Hematopoietic multipotent progenitor cell treated with erythropoietin and hydrocortisone succinate and interleukin-3 and kit ligand, for 6 days (in vitro differentiated cells): Measurements from ENCODE around the gene SLC32A1.

Source experiments
- DNase-seq: peaks from one replicate; pipeline ENCODE4 v3.0.0-alpha.2; 2015

The SLC32A1 gene

DNA sequence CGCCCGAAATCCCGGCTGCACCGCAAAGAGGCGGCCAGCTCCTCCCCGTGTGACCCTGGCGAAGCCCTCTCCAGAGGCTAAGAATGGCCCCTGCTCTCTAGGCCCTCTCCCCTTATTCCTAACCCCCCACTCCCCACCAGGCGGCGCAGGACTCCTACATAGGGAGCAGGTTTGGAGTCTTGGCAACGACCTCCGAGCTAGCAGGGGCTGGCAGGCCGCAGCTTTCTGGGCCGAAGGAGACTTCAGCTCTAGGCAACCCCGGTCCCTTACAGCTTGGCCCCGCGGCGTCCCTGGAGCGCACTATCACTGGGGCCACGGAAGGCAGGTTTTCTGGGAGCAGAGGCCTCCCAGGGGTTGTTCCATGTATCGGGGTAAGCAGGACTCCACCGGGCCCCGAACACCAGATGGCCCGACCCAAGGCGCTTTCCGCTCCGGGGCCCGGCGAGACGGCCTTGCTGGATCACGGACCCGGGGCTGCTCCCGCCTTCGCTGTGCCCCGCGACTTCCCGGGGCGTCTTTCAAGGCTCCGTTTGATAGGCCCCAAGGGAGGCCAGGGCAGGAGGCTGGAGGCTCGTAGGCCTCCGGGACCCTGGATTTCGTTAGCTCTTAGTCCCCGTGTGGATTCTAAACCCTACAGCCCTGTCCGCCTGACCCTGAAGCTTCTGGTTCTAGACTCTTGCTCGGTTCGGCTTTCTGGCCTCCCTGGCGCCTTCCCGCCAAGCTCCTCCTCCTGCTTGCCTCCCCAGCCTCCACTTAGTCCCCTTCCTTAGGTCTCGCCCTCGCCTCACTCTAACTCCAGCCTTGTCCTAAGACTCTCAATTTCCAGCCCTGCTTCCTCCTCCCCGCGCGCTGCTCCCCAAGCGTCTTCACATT, 1.9 kb downstream of the SLC32A1 start:
- DNase-seq, result peak; percentile 77

GRCh38 chr20:38726804-38727606, 2.7 kb downstream of the SLC32A1 start:
- peak; percentile 89 for DNase-seq

- DNase-seq, result no peak
These were observed 3.4 kb downstream of the SLC32A1 start for GRCh38 chr20:38727607-38728190.

DNA sequence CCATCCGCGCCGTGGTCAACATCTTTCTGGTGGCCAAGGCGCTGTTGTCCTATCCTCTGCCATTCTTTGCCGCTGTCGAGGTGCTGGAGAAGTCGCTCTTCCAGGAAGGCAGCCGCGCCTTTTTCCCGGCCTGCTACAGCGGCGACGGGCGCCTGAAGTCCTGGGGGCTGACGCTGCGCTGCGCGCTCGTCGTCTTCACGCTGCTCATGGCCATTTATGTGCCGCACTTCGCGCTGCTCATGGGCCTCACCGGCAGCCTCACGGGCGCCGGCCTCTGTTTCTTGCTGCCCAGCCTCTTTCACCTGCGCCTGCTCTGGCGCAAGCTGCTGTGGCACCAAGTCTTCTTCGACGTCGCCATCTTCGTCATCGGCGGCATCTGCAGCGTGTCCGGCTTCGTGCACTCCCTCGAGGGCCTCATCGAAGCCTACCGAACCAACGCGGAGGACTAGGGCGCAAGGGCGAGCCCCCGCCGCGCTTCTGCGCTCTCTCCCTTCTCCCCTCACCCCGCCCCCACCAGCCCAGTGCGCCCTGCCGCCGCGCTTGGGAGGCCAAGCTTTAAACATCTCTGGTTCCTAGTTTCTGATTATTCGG, 4.0 kb downstream of the SLC32A1 start:
- no peak for DNase-seq

DNA sequence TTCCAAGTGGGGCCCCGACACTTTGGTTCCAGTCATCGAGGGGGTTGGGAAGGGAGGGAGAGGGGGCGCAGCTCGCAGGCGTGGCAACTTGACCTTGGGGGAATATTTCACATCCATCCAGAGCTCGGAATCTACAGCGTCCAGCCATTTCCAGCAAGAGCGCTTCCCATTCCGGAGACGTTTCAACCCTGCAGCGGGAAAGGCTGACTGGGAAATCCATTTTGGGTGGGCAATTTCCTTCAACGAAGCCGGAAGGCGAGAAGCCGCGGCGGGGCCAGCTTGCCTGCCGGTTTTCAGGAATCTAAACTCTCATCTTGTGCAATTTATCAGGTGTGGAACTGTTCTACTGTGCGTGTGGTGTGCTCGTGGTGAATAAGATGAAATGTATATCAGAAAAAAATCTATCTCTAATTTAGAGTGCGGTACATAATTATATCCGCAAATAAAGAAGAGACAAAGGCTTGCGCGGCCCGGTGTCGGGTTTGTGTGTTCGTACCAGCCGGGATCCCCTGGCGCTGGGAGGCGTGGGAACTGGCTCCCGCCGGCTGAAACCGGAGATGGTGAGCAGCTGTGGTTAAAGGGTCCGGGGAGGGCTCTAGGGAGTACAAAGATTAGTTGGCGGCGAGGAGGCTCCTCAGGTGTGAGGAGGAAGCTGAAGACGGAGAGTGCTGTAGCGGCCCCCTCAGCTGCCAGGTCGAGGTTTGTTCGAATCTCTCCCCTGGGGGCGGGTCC, 4.8 kb downstream of the SLC32A1 start:
- no peak for DNase-seq

- DNase-seq, result no peak
These were observed 5.5 kb downstream of the SLC32A1 start for GRCh38 chr20:38729767-38730166.

- no peak for DNase-seq
These were observed 6.1 kb downstream of the SLC32A1 start for GRCh38 chr20:38730167-38730988.

DNA sequence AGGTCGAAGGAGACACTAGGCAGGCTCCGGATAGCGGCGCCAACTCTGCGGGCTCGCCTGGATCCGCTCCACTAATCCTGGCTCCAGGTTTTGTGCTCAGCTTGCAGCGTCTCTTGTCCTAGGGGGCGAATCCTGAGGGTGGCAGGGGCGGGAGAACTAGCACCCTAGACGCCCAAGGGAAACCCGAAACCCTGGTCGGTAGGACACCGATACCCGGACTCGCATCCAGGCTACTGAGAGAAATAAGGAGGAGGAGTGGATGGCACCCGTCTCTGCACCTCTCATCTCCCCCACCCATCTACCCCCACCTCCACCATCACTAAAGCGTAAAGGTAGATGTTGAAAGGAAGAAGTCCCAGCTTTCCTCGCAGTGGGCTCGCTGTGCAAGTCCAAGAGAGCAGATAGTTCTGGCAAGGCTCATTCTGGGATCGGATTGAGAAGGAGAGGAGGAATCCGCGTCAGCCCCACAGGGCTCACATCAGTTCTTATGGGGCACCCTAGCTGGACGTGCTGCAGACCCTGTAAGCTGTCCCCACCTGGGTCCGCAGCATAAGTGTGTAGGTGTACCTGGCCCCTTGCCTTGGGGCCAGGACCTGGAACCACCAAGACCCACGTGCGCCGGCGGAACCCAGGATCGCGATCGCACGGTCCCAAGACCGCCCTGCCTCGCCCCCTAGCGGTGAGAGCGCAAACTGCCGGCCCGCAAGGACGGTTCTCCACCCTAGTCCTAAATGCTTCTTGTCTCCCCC, 6.9 kb downstream of the SLC32A1 start:
- DNase-seq, result peak; percentile 72

DNA sequence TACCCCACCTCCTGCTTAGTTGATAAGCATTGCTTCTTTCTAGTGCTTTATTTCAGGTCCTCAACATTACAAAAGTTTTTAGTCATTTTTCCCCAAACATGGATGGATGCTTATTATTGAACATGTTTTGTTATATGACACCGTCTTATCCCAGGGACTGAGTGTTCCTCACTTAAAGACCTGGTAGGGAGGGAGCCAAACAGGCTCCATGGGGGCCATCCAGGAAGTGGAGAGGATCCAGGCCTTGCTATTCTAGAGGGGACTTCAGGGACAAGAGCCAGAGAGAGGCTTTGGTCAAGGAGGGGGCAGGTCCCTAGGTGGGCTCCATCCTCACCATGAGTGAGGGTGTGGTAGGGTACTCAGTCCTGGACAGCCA, 7.4 kb downstream of the SLC32A1 start:
- no peak for DNase-seq

DNA sequence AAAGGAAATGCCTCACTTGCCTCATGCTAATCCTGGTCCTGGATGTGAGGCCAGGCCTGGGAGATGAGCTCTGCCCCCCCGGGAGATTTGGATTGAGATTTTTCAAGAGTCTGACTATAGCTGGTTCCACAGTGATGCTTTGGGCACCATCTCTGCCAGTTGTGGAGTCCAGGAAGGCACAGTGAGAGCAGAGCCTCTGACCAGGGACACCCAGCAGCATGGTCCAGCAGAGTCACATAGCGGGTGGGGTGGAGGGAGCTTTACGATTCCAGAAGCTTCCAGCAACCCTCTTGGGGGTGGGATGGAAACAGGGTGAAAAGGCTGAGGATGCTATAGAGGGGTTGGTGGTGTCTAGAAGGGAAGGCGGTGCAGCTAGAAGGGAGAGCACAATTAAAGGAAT, 8.7 kb downstream of the SLC32A1 start:
- DNase-seq, result no peak

GRCh38 chr20:38735172-38735571, 10.9 kb downstream of the SLC32A1 start:
- no peak for DNase-seq

GRCh38 chr20:38737887-38738286, 13.6 kb downstream of the SLC32A1 start:
- DNase-seq, result no peak

DNA sequence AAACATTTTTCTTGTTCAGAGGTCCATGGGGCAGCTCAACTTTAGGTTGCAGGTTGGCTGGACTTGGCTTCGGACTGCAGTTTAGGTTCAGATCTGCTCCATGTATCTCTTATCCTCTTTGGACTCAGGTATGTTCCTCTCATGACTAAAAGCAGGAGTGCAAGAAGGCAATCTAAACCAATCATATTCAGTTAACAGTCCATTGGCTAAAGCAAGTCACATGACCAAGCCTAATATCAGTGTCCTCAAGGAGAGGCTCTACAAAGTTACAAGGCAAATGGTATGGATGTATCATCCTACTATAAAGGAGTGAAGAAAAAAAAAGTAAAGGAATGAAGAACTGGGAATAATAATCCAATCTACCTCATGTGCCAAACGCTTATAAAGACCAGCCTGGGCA, 21.5 kb downstream of the SLC32A1 start:
- no peak for DNase-seq

GRCh38 chr20:38747495-38748096, 23.3 kb downstream of the SLC32A1 start:
- DNase-seq, result no peak

GRCh38 chr20:38748097-38748860, 24.0 kb downstream of the SLC32A1 start, which contains the start of gene ACTR5:
ACTR5 (plus strand) TSS chr20:38748460; CDS start chr20:38748479, 19 bp downstream.
- peak; percentile 95 for DNase-seq

DNA sequence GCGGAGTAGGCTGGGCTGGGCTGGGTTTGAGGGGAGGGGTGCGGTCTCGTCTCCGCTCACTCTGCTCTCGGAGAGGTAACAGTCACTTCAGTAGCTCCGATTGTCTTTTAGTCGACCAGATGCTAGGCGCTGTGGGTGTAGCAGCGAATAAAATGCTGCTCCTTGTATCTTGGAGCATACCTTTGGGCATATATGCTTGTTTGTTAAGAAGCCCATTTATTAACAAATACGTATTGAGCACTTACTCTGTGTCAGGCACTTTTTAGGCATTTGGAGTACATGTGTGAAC, 24.5 kb downstream of the SLC32A1 start:
- peak; percentile 49 for DNase-seq

DNA sequence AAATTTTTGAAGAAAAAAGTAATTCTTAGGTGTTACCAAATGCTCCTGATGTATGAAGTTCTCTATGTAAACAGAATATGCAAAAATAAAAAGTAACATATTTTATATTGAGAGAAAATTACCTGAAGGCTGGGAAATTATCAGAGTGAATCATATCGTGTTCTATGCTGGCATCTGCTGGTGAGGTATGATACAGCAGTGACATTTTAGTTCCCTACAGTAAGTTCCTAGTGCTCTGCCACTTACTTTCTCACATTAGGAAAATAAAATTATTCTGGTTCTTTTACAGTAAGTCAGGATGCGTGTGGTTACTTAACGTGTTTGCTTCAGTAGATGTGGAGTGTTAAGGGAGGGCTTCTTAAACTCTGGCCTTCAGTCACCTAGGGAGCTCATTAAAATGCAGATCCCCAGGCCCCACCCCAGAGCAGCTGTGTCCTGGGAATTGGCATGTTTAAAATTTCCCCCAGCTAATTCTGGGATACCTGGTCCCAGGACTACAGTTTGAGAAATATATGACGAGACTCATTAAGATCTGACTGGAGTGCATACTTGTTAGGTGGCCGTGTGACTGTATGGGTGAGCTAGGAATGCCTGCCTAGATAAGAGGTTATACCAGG, 27.2 kb downstream of the SLC32A1 start:
- DNase-seq, result peak; percentile 77

DNA sequence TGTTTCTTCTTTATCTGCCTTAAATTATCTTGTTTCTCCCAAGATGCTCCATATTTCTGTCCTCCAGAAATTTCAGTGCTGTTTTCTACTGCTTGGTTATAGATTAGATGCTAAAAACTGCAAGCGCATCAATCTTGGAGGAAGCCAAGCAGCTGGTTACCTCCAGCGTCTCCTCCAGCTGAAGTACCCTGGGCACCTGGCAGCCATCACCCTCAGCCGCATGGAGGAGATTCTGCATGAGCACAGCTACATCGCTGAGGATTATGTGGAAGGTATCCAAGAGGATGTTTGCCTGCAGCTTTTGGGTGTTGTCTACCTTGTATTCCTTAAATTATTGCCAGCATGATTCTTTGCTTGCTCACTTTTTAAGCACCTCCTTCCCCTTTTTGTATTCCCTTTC, 27.7 kb downstream of the SLC32A1 start:
- DNase-seq, result no peak

GRCh38 chr20:38754924-38755323, 30.6 kb downstream of the SLC32A1 start:
- no peak for DNase-seq
